Measurements from ENCODE around the gene ELFN1. TPM values are rescaled to one million over a fixed set of nuclear protein-coding genes. Genes with fewer than 3 reads are reported as not detected.

Gene ELFN1
- total and polyA plus RNA-seq, 4 donors: 0.43 to 3.5 (median 3.4) TPM

GRCh38 chr7:1692515-1693418, 22.7 kb downstream of the ELFN1 start:
- no peak for DNase-seq (ENCODE audit: low spot score)

More at GRCh38 chr7:1692515-1693418, 22.7 kb downstream of the ELFN1 start:
- H3K27me3 ChIP-seq (ENCODE audit: control insufficient read depth in 4 of 4, insufficient read depth in 4 of 4, low read length in 3 of 4): no peaks in the 10 kb centered on the region
- TF ChIP-seq, protein P1, sequence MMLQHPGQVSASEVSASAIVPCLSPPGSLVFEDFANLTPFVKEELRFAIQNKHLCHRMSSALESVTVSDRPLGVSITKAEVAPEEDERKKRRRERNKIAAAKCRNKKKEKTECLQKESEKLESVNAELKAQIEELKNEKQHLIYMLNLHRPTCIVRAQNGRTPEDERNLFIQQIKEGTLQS (IDR thresholded peaks at IDR 0.05): no peak
- TF ChIP-seq FOXA2 (IDR thresholded peaks at IDR 0.05): no peak
- TF ChIP-seq FOXA1 (IDR thresholded peaks at IDR 0.05): no peak
- no peak for TF ChIP-seq REST (IDR thresholded peaks at IDR 0.05)
- TF ChIP-seq HNF4A (conservative IDR thresholded peaks at IDR 0.05): no peak
- TF ChIP-seq NR2F2 (IDR thresholded peaks at IDR 0.05): no peak
- TF ChIP-seq, protein P2, sequence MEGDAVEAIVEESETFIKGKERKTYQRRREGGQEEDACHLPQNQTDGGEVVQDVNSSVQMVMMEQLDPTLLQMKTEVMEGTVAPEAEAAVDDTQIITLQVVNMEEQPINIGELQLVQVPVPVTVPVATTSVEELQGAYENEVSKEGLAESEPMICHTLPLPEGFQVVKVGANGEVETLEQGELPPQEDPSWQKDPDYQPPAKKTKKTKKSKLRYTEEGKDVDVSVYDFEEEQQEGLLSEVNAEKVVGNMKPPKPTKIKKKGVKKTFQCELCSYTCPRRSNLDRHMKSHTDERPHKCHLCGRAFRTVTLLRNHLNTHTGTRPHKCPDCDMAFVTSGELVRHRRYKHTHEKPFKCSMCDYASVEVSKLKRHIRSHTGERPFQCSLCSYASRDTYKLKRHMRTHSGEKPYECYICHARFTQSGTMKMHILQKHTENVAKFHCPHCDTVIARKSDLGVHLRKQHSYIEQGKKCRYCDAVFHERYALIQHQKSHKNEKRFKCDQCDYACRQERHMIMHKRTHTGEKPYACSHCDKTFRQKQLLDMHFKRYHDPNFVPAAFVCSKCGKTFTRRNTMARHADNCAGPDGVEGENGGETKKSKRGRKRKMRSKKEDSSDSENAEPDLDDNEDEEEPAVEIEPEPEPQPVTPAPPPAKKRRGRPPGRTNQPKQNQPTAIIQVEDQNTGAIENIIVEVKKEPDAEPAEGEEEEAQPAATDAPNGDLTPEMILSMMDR (IDR thresholded peaks at IDR 0.05; ENCODE audit: low read depth, low read length, missing input control): no peak
- TF ChIP-seq HNF4G (IDR thresholded peaks at IDR 0.05): no peak
- no peak for TF ChIP-seq SP1 (IDR thresholded peaks at IDR 0.05)
- TF ChIP-seq GABPA (IDR thresholded peaks at IDR 0.05 in 1 of 2, conservative IDR thresholded peaks at IDR 0.05 in 1 of 2): no peak
- no peak for TF ChIP-seq ZBTB33 (IDR thresholded peaks at IDR 0.05)
- no peak for TF ChIP-seq YY1 (IDR thresholded peaks at IDR 0.05)
- no peak for TF ChIP-seq MAX (IDR thresholded peaks at IDR 0.05)
- no peak overlapping the region for H3K27ac ChIP-seq (ENCODE audit: low read depth in 1 of 2, low read length in 2 of 2)
- H3K4me3 ChIP-seq (ENCODE audit: low read depth in 1 of 3, low read length in 3 of 3): no peak overlapping the region
- 95% methylated on average over 27 of the region's 27 CpGs for WGBS
- no peak overlapping the region for H3K9ac ChIP-seq (ENCODE audit: low read depth in 1 of 2, low read length in 2 of 2)
- no peaks in the 10 kb centered on the region for H3K9me3 ChIP-seq (ENCODE audit: control insufficient read depth in 4 of 4, low read length in 3 of 4)
- peaks cover 0 to 5% (median 2%) of the 10 kb centered on the region in 4 donors for H3K36me3 ChIP-seq (ENCODE audit: control insufficient read depth in 4 of 4, insufficient read depth in 3 of 4, low read depth in 1 of 4, low read length in 3 of 4)
- H3K4me1 ChIP-seq (ENCODE audit: control insufficient read depth in 4 of 4, insufficient read depth in 4 of 4, low read length in 3 of 4): peaks cover 0 to 9% (median 4%) of the 10 kb centered on the region in 4 donors
